ENCODE data around the gene MIER2. TPM values are rescaled to one million over a fixed set of nuclear protein-coding genes. Genes with fewer than 3 reads are reported as not detected.

The MIER2 gene
- total RNA-seq, 1 donor from 2014 or later, result 44.1 TPM

DNA sequence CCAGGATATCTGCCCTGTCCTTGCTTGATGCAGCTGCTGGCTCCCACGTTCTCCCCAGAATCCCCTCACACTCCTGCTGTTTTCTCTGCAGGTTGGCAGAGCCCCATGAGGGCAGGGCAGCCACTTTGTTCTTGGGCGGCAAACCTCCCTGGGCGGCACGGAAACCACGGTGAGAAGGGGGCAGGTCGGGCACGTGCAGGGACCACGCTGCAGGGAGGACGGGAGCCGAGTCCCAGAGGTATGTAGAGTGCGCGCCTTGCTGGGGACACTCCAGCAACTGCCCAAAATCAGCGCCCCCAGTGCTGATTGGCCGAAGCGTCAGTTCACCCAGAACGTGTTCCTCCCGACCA, 30.3 kb upstream of the MIER2 start:
- no peaks in the 10 kb centered on the region for H3K4me1 Mint-ChIP-seq (ENCODE audit: unreplicated experiment)
- no peaks in the 10 kb centered on the region for H3K9me3 Mint-ChIP-seq (ENCODE audit: unreplicated experiment)
- no peaks in the 10 kb centered on the region for H3K36me3 Mint-ChIP-seq (ENCODE audit: low read depth, unreplicated experiment)
- DNase-seq (ENCODE audit: low spot score), result no peak
- TF ChIP-seq, protein P1, sequence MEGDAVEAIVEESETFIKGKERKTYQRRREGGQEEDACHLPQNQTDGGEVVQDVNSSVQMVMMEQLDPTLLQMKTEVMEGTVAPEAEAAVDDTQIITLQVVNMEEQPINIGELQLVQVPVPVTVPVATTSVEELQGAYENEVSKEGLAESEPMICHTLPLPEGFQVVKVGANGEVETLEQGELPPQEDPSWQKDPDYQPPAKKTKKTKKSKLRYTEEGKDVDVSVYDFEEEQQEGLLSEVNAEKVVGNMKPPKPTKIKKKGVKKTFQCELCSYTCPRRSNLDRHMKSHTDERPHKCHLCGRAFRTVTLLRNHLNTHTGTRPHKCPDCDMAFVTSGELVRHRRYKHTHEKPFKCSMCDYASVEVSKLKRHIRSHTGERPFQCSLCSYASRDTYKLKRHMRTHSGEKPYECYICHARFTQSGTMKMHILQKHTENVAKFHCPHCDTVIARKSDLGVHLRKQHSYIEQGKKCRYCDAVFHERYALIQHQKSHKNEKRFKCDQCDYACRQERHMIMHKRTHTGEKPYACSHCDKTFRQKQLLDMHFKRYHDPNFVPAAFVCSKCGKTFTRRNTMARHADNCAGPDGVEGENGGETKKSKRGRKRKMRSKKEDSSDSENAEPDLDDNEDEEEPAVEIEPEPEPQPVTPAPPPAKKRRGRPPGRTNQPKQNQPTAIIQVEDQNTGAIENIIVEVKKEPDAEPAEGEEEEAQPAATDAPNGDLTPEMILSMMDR (IDR thresholded peaks at IDR 0.05; ENCODE audit: unreplicated experiment), result no peak
- no peaks in the 10 kb centered on the region for H3K27me3 Mint-ChIP-seq (ENCODE audit: unreplicated experiment)
- H3K4me3 Mint-ChIP-seq (ENCODE audit: unreplicated experiment), result no peak overlapping the region
- H3K27ac Mint-ChIP-seq (ENCODE audit: unreplicated experiment), result no peak overlapping the region

DNA sequence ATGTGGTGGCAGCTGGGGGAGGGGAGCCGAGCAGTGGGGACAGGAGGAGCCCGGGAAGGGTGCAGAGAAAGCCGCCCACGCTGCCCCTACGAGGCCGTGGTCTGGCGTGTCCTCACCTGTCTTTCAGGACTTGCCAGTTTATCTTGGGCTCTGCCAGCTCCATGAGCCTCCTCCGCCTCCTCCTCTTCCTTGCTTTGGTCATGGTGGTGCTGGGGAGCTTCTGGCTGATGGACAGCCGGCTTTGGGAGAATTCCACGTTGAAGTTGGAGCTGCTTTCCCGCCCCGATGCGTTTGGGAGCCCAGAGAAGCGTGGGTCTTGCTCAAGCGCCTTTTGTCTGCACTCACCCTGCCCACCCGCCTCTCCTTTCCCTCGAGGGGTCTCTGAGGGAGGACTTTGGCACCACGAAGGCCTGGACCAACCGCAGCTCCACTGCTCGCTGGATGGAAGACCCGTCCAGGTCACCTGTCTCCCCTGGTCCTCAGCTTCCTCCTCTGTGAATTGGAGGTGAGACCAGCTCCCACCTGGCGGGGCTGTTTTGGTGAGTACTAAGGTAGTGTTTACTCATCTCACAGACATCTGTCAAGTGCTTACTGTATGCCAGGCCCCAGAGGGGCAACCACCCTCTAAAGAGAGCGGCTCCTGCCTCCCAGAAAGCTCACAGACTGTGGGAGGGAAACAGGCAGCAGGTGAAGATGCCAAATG, 29.7 kb upstream of the MIER2 start:
- DNase-seq (ENCODE audit: low spot score), result no peak
- TF ChIP-seq, protein P1 (IDR thresholded peaks at IDR 0.05; ENCODE audit: unreplicated experiment), result no peak
- no peak overlapping the region for H3K4me3 Mint-ChIP-seq (ENCODE audit: unreplicated experiment)
- H3K27ac Mint-ChIP-seq (ENCODE audit: unreplicated experiment), result no peak overlapping the region
- no peaks in the 10 kb centered on the region for H3K9me3 Mint-ChIP-seq (ENCODE audit: unreplicated experiment)
- H3K4me1 Mint-ChIP-seq (ENCODE audit: unreplicated experiment), result no peaks in the 10 kb centered on the region
- H3K27me3 Mint-ChIP-seq (ENCODE audit: unreplicated experiment), result no peaks in the 10 kb centered on the region
- H3K36me3 Mint-ChIP-seq (ENCODE audit: low read depth, unreplicated experiment), result no peaks in the 10 kb centered on the region

DNA sequence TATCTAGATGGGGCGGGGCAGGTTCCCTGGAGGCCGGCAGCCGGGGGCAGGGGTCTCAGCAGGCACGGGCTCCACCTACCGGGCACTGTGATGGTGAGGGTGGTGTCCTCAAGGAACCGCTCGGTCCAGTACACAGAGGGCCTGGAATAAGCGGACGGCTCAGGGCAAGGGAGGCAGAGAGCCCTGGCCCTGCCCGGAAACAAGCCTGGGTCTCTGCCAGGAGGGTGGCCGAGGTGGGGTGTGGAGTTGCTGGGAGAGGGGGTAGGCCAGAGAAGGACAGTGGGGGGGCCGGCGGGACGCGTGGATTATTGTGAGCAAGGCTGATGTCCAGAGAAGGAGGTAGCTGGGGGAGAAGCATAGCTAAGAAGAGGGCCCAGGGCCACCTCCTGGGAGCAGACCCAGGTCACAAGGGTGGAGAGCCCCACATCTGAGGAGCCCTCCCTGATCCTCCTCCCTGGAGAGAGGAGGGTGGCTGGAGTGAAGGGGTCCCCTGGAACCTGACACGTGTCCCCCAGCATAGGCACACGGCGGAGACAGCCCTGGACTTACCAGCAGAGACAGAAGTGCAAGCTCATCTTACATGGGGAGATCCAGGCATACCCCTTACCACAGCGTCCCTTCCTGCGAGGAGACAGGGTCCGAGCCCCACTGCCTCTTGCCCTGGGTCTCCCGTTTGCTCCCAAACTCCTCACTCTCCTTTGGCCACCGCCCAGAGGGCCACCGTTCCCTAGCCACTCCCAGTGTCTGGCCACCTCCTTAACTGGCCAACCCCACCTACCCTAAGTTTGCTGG, 29.0 kb upstream of the MIER2 start:
- no peaks in the 10 kb centered on the region for H3K36me3 Mint-ChIP-seq (ENCODE audit: low read depth, unreplicated experiment)
- no peak for DNase-seq (ENCODE audit: low spot score)
- TF ChIP-seq, protein P1 (IDR thresholded peaks at IDR 0.05; ENCODE audit: unreplicated experiment), result no peak

DNA sequence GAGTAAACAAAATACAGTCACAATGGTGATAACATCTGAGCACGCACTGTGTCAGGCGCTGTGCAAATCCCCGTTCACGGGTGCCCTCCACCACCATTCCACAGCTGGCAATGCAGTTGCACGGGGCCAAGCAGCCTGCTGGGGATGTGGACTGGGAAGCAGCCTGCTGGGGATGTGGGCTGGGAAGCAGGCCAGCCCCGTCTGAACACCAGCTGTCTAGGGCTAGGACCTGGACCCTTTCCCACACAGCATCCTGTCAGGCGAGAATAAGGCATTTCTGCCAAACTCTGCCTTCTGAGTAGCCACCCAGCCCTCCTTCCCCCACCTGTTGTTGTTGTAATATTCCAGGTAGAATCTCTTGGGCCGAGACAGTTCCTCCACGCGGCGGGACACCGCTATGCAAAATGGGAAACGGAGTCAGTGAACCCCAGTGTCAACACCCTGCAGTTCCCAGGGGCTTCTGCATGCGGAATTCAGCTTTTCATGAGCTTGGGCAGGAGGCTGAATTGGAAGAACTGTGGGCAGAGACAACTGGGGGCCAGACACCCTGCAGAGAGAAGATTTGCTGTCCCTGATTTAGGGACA, 27.8 kb upstream of the MIER2 start:
- DNase-seq (ENCODE audit: low spot score), result no peak
- H3K4me3 Mint-ChIP-seq (ENCODE audit: unreplicated experiment), result no peak overlapping the region
- H3K9me3 Mint-ChIP-seq (ENCODE audit: unreplicated experiment), result no peaks in the 10 kb centered on the region
- peaks cover 2% of the 10 kb centered on the region for H3K27me3 Mint-ChIP-seq (ENCODE audit: unreplicated experiment)
- TF ChIP-seq, protein P1 (IDR thresholded peaks at IDR 0.05; ENCODE audit: unreplicated experiment), result no peak
- no peaks in the 10 kb centered on the region for H3K4me1 Mint-ChIP-seq (ENCODE audit: unreplicated experiment)
- no peaks in the 10 kb centered on the region for H3K36me3 Mint-ChIP-seq (ENCODE audit: low read depth, unreplicated experiment)
- no peak overlapping the region for H3K27ac Mint-ChIP-seq (ENCODE audit: unreplicated experiment)

More for the DNA sequence above, 29.0 kb upstream of the MIER2 start:
- Mint-ChIP-seq H3K9me3 (ENCODE audit: unreplicated experiment) (no peaks in the 10 kb centered on the region), H3K27me3 (ENCODE audit: unreplicated experiment) (no peaks in the 10 kb centered on the region), H3K27ac (ENCODE audit: unreplicated experiment) (no peak overlapping the region), H3K4me3 (ENCODE audit: unreplicated experiment) (no peak overlapping the region), H3K4me1 (ENCODE audit: unreplicated experiment) (no peaks in the 10 kb centered on the region)

Measured in endothelial cell (in vitro differentiated cells).